ES-I3 (cell line): Measurements from ENCODE around the gene ITK.
"Not testable (repeated sequence)": the region's sequence is repeated elsewhere in the genome, so short reads cannot be mapped to it uniquely, and the experiment has no call there.

ENCODE experiments used
- H3K36me3 ChIP-seq: 2 replicates; pipeline ENCODE4 v1.6.1; 2013; ENCODE audit warnings: mild to moderate bottlenecking, low read length, control low read depth, moderate library complexity; ENCODE audit not compliant: insufficient read depth
- H3K4me1 ChIP-seq: 2 replicates; pipeline ENCODE4 v1.6.1; 2013; ENCODE audit warnings: mild to moderate bottlenecking, control low read depth, low read length; ENCODE audit not compliant: insufficient read depth
- H3K9ac ChIP-seq: 2 replicates; pipeline ENCODE4 v1.6.1; 2013; ENCODE audit warnings: low read depth, mild to moderate bottlenecking, low read length, moderate library complexity
- H3K9me3 ChIP-seq: 2 replicates; pipeline ENCODE4 v1.6.1; 2013; ENCODE audit warnings: mild to moderate bottlenecking, low read length, moderate library complexity; ENCODE audit not compliant: control insufficient read depth, insufficient read depth

The ITK gene

DNA sequence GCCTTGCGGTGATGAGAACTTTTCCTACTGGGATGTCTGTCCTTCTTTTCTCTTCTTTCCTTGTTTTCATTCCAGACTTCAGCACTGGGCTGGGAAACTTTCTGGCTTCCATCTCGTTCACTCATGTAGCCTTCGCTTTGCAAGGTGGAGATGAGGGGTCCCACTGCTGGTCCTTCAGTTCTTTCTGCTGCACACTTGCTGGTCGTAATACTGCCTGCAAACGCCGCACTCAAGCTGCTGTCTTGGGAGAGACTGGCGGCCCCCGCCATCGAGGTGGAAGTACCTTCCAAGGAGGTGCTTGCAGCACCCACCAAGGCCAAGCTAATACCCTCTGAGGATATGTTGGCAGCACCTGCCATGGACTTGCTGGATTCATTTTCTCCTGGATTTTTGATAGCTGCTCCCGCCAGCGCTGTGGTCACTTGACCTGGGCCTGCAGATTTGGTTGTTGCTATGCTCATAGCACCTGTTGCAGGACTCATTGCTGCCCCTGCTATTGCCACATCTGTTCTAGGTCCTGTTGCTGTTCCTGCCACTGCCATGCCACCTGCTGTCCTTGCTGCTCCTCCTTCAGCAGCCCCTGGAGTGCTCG, 17.6 kb upstream of the ITK start:
- H3K9ac ChIP-seq = no peak overlapping the region
- no peaks in the 10 kb centered on the region for H3K9me3 ChIP-seq
- H3K4me1 ChIP-seq = no peaks in the 10 kb centered on the region
- H3K36me3 ChIP-seq = no peaks in the 10 kb centered on the region

DNA sequence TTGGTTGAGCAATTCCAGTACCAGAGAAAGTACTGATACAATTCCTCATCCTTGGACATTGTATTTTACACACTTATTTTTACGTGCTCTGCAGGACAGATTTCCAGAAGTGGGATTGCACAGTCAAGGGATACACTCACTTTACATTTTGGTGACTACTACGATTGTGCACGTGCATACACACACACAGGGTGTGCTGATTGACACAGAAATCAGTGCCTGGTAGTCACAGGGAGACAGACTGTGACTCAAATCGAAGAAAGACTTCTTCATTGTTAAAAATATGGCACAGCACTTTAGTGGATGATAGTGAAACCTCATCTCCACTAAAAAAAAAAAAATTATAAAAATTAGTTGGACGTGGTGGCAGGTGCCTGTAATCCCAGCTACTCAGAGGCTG, 16.1 kb upstream of the ITK start:
- no peaks in the 10 kb centered on the region for H3K36me3 ChIP-seq
- H3K9ac ChIP-seq = no peak overlapping the region
- no peaks in the 10 kb centered on the region for H3K9me3 ChIP-seq
- no peaks in the 10 kb centered on the region for H3K4me1 ChIP-seq

DNA sequence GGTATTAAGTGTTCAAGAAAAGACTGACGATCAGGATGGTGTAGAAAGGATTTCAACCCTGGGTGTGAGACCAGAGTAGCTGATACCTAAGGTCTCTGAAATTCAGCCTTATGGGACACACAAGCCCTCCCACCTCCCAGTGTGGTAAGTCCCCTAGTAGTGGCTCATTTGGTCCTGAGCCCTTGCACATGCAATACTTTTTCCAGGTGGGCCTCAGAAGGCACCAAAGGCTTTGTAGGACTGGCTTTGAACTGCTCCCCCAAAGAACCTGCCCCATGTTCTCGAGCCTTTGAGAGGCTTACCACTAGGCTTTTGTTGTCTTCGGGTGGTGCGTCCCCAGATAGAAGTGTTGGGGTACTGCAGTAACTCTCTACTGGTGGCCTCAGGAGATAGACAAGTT, 15.4 kb upstream of the ITK start:
- H3K9me3 ChIP-seq = no peaks in the 10 kb centered on the region
- no peaks in the 10 kb centered on the region for H3K36me3 ChIP-seq
- no peaks in the 10 kb centered on the region for H3K4me1 ChIP-seq
- no peak overlapping the region for H3K9ac ChIP-seq

DNA sequence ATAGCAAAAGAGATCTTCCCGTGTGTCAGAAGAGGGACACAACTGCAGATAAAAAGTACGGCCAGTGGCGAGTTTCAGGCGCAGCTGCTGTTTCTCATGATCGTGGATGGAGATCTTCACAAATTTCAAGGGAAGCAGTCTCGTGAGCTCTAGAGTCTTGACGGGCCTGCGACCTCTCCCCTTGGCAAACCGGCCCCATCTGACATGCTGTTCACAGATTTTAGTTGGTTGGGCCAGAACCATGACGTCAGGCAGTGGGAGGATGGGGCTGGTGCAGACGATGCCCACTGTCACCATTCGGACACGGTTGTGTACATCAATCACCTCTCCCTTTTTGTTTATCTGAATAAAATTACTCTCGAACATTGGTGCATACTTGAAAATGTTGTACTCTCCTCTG, 15.0 kb upstream of the ITK start:
- no peak overlapping the region for H3K9ac ChIP-seq
- H3K36me3 ChIP-seq = no peaks in the 10 kb centered on the region
- H3K9me3 ChIP-seq = no peaks in the 10 kb centered on the region
- no peaks in the 10 kb centered on the region for H3K4me1 ChIP-seq

DNA sequence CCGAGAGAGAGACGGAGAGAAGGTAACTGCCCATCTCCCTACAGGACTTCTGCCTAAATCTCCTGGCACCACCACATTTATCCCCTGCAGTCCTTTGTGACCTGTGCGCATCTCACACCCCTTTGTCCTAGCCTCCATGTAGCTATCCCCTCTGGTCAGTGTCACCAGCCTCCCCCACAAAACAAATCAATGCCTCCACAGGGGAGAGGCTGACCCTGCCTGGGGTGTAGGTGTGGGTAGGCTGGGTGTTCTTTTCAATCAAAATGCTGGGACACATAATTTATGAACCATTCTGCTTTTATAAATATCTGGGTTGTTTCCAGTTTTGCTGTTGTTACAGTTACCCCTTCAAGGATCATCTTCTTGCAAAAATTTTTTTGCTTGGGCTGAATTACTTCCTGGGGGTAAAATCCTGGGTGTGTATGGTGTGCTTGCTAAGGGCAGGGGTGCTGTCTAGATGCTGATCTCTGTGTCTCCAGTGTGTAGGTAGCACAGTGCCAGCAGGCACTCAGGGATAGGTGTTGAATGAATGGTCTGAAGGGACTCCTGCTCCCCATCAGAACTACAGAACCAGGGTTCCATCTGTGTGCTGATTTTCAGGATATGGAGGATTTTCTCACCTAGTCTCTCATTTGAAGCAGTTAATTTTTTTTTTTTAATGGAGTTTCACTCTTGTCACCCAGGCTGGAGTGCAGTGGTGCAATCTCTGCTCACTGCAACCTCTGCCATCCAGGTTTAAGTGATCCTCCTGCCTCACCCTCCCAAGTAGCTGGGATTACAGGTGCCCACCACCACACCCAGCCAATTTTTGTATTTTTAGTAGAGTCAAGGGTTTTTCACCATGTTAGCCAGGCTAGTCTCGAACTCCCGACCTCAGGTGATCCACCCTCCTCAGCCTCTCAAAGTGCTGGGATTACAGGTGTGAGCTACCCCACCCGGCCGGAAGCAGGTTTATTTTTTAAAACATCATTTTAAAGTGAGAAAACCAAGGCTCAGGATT, 14.1 kb upstream of the ITK start, which contains the start of gene GARIN3:
Gene GARIN3 (minus strand): TSS at position 51 of the 1,000 bp plus-strand sequence. CDS start 96 bp downstream, outside the sequence.
- Histone ChIP-seq H3K36me3 (no peaks in the 10 kb centered on the region), H3K9me3 (no peaks in the 10 kb centered on the region), H3K4me1 (no peaks in the 10 kb centered on the region), H3K9ac (no peak within 1 kb of the TSS)

DNA sequence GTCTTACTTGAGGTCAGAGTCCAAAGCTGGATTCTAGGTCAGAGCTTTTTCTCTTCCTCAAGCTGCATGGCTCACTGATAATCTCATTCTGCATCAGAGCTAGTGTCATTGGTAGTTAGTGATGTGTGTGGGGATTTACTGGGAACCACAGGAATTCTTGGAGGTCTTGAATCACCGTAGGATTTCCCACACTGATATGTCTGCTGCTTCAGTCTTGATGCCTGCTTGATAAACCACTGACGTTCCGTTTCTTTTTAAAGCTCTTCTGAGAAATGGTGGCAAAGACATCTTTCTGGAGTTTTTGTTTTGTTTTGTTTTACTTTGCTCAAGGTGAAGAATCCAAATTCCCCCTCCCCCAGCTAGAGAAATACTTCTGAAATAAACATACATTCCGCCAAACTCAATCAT, 13.4 kb upstream of the ITK start:
- Histone ChIP-seq H3K9me3 (no peaks in the 10 kb centered on the region), H3K4me1 (no peaks in the 10 kb centered on the region), H3K36me3 (no peaks in the 10 kb centered on the region), H3K9ac (no peak overlapping the region)

DNA sequence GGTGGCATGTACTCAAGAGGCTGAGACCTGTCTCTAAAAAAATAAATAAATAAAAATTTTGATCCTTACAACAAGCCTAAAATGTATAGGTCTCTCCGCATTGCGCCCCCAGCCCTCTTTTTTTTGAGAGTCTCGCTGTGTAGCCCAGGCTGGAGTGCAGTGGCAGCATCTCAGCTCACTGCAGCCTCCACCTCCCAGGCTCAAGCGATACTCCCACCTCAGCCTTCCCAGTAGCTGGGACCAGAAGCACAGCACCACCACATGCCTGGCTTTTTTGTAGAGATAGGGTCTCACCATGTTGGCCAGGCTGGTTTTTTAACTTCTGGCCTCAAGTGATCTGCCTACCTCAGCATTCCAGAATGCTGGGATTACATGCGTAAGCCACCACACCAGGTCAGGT, 12.4 kb upstream of the ITK start:
- Histone ChIP-seq H3K36me3 (no peaks in the 10 kb centered on the region), H3K4me1 (no peaks in the 10 kb centered on the region; the same call in 1 of the 2 replicates), H3K9ac (no peak overlapping the region), H3K9me3 (no peaks in the 10 kb centered on the region)

DNA sequence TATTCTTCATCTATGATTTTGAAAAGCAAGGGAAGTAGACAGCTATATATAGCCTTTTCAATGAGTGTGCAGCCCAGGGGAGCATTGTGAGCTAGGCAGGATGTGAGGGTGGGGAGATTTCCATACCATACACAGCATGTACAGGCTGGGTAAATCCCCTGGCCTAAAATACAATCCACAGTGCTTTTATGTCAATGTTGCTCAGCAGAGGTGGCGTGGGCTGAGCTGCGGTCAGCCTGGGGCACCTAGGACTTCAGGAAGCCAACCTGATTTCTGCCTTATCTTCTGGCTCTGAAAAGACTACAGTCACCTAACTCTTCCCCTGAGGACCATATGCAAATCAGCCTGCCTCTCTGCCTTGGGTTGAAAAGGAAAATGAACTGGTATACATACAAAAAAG, 8.2 kb upstream of the ITK start:
- Histone ChIP-seq H3K4me1 (no peaks in the 10 kb centered on the region; the same call in 1 of the 2 replicates), H3K36me3 (no peaks in the 10 kb centered on the region), H3K9ac (no peak overlapping the region), H3K9me3 (no peaks in the 10 kb centered on the region)

DNA sequence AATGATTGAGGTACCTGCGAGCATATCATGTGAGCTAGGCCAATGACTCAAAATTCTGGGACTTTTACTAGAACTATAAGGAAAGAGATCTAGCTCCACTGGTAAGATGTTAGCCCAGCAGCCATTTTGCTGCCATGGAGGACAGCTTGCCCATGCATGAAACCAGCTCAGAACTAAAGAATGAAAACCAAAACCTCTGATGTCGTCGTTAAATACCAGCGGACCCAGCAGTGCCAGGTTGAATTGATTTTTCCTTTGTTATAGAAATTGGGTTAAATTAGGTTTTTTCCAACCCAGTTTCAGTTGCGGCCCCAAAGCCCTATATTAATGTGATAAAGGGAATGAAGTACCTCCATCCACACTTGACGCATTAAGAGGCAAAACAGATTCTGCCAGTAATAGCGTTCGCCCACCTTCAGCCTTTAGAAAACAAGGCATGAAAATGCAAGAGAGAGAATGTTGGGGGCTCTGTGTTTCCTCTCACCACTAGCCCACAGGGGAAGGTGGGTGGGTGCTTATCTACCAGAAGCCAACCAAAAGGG, 5.5 kb upstream of the ITK start:
- H3K36me3 ChIP-seq = no peaks in the 10 kb centered on the region
- H3K9me3 ChIP-seq = no peaks in the 10 kb centered on the region
- H3K9ac ChIP-seq = no peak overlapping the region
- no peaks in the 10 kb centered on the region; the same call in 1 of the 2 replicates for H3K4me1 ChIP-seq

DNA sequence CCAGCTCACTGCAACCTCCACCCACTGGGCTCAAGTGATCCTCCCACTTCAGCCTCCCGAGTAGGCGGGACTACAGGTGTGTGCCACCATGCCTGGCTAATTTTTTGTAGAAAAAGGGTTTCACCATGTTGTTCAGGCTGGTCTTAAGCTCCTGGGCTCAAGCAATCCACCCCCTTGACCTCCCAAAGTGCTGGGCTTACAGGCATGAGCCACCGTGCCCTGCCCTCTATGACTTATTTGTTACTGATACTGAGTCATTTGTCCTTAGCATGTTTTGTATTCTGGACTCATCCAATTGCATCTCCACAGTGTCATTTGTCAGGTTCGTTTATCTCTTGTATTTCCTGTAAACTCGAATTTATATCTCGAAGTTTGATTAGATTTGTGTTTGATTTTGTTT, 2.7 kb upstream of the ITK start:
- Histone ChIP-seq H3K9ac (no peak overlapping the region), H3K9me3 (no peaks in the 10 kb centered on the region), H3K36me3 (no peaks in the 10 kb centered on the region), H3K4me1 (no peaks in the 10 kb centered on the region)

DNA sequence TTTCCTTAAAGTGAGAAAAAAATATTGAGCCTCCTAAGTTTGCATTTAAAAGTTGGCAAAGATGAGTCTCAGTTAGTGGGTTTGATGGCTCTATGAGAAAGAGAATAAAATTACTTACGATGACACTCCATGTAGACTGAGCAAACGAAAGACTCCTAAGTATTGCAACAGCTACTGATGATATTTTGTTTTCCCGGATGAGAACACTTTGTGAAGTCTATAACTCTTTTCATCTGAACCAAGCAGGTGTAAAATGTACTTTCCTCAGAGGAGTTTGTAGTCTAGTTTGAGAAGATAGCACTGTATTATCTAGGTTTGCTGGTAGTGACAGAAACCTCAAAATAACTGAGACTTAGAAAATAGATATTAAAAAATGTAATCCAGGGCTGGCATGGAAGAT, 1.7 kb upstream of the ITK start:
- no peaks in the 10 kb centered on the region for H3K36me3 ChIP-seq
- no peaks in the 10 kb centered on the region for H3K9me3 ChIP-seq
- H3K9ac ChIP-seq = no peak overlapping the region
- no peaks in the 10 kb centered on the region for H3K4me1 ChIP-seq

DNA sequence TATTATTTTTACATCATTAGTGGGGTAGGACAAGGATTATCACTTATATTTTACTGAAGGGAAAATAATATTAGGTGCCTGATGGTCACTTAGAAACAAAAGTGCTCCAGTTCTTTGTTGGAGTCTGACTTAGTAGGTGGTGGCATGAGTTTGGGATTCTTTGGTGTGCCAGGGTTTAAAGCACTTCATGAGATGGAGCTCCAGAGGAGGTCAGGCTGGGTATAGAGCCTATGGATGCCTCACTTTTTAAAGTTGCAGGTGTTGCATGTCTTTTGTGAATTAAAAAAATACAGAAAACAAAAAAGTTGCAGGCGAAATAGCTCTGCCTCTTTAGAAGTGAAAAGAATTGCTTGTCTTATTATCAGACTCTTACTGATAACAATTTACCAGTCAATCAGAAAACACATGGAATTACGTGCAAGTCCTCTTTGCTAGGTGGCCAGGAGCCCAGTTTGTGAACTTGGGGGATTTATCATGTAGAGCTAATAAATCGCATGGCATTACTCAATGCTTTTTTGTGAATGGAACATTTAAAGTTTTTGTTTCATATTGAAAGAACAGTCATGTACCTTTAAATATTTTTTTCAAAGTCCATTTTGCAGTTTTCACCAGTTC, 1.6 kb downstream of the ITK start:
- no peak overlapping the region for H3K9ac ChIP-seq
- H3K9me3 ChIP-seq = no peaks in the 10 kb centered on the region
- no peaks in the 10 kb centered on the region for H3K36me3 ChIP-seq
- H3K4me1 ChIP-seq = no peaks in the 10 kb centered on the region

DNA sequence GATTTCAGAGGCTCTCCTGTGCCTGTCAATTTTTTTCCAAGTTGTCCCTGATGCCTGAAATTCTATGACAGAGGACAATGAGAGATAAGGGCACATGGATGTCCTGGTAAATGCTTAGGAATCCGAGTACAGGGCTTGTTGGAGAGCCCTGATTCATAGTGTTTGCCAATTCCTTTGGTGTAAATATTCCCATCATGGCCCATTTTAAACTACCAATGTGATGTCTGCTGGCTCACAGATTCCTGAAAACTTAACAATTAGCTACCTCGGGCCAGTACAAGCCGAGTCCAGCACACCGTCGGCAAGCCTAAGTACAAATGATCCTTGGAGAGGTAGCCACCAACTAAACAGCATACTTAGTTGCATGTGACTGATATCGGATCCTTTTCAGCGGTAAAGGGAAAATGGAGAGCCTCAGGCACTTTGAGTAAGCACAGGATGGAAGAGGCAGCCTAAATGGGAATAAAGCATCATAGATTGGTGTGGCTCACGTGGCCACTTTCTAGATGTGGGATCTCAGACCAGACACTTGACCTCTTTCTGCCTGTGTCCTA, 3.6 kb downstream of the ITK start:
- Histone ChIP-seq H3K4me1 (no peaks in the 10 kb centered on the region), H3K9ac (no peak overlapping the region), H3K36me3 (no peaks in the 10 kb centered on the region), H3K9me3 (no peaks in the 10 kb centered on the region)

DNA sequence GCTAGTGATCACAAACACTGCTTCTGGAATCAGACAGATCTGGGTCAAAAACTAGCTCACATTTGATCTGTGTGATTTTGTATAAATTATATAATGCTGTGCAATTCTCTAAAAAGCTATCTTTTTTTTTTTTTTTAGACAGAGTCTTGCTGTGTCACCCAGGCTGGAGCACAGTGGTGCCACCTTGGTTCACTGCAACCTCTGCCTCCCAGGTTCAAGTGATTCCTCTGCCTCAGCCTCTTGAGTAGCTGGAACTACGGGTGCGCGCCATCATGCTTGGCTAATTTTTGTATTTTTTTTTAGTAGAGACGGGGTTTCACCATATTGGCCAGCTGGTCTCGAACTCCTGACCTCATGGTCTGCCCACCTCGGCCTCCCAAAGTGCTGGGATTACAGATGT, 4.5 kb downstream of the ITK start:
- H3K9ac ChIP-seq, H3K4me1 ChIP-seq, H3K36me3 ChIP-seq, H3K9me3 ChIP-seq: not testable (repeated sequence)
